Measurements from ENCODE around the gene EPB41L3.

EPB41L3 gene

GRCh38 chr18:5369513-5369912 lies 174.3 kb downstream of the EPB41L3 start:
- no peak for ATAC-seq
- TF ChIP-seq OSR1 (CRISPR knock-in tag; IDR thresholded peaks at IDR 0.05) (no peak), BACH2 (CRISPR knock-in tag; IDR thresholded peaks at IDR 0.05; ENCODE audit: borderline replicate concordance) (no peak), ESRRG (CRISPR knock-in tag; IDR thresholded peaks at IDR 0.05) (no peak)

DNA sequence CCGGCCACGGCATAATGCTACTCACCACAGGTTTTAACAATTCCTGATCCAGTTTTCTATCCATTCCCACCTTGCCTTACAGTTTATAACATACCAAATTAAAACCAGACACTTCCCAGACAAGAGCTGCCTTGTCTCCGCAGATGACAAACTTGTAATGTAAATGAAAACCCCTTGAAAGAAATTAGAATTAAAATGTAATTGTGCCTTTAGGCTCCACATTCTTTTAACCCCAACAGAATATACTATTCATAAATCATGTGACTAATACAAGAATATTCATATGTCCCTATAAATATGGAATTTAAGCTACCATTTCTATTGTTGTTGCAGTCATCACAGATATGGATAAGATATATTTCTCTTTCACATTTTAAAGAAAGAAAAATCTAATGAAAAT lies 178.4 kb downstream of the EPB41L3 start:
- TF ChIP-seq, protein P1, sequence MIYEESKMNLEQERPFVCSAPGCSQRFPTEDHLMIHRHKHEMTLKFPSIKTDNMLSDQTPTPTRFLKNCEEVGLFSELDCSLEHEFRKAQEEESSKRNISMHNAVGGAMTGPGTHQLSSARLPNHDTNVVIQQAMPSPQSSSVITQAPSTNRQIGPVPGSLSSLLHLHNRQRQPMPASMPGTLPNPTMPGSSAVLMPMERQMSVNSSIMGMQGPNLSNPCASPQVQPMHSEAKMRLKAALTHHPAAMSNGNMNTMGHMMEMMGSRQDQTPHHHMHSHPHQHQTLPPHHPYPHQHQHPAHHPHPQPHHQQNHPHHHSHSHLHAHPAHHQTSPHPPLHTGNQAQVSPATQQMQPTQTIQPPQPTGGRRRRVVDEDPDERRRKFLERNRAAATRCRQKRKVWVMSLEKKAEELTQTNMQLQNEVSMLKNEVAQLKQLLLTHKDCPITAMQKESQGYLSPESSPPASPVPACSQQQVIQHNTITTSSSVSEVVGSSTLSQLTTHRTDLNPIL (CRISPR knock-in tag; IDR thresholded peaks at IDR 0.05; ENCODE audit: low read depth), result no peak
- TF ChIP-seq ZNF8 (CRISPR knock-in tag; IDR thresholded peaks at IDR 0.05) (no peak), ESRRG (CRISPR knock-in tag; IDR thresholded peaks at IDR 0.05) (no peak), ZNF565 (CRISPR knock-in tag; conservative IDR thresholded peaks at IDR 0.05; ENCODE audit: low read depth) (no peak), CSDC2 (CRISPR knock-in tag; IDR thresholded peaks at IDR 0.05) (no peak), ZC3H10 (CRISPR knock-in tag; IDR thresholded peaks at IDR 0.05) (no peak), RARB (CRISPR knock-in tag; IDR thresholded peaks at IDR 0.05) (no peak), ZFP3 (CRISPR knock-in tag; IDR thresholded peaks at IDR 0.05) (no peak), OSR1 (CRISPR knock-in tag; IDR thresholded peaks at IDR 0.05) (no peak), ISL1 (CRISPR knock-in tag; IDR thresholded peaks at IDR 0.05) (no peak), ARNTL (CRISPR knock-in tag; IDR thresholded peaks at IDR 0.05; ENCODE audit: borderline replicate concordance, low read depth) (no peak)
- TF ChIP-seq, protein P2, sequence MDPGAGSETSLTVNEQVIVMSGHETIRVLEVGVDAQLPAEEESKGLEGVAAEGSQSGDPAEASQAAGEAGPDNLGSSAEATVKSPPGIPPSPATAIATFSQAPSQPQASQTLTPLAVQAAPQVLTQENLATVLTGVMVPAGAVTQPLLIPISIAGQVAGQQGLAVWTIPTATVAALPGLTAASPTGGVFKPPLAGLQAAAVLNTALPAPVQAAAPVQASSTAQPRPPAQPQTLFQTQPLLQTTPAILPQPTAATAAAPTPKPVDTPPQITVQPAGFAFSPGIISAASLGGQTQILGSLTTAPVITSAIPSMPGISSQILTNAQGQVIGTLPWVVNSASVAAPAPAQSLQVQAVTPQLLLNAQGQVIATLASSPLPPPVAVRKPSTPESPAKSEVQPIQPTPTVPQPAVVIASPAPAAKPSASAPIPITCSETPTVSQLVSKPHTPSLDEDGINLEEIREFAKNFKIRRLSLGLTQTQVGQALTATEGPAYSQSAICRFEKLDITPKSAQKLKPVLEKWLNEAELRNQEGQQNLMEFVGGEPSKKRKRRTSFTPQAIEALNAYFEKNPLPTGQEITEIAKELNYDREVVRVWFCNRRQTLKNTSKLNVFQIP (CRISPR knock-in tag; IDR thresholded peaks at IDR 0.05; ENCODE audit: borderline replicate concordance, low read depth), result no peak
- no peak for ATAC-seq

- TF ChIP-seq ZNF70 (CRISPR knock-in tag; IDR thresholded peaks at IDR 0.05), result no peak
- no peak for ATAC-seq
Measured at GRCh38 chr18:5350636-5351035, 193.2 kb downstream of the EPB41L3 start.
